HEK293 (cell line): ENCODE measurements around the gene ATF6B.

Experiments
- CTCF ChIA-PET: fragments of 350-600 bp; formaldehyde crosslinking; extraction: SDS; loops from one replicate; lab custom pipeline; 2021; ENCODE audit warnings: antibody characterized with exemption; lab: Yijun Ruan, JAX
- POLR2A ChIA-PET: fragments of 300-600 bp; formaldehyde crosslinking; extraction: SDS; loops from one replicate; lab custom pipeline; 2020; ENCODE audit warnings: antibody characterized with exemption, inconsistent platforms; lab: Yijun Ruan, JAX
- H3K27ac ChIP-seq: fragments of 200-500 bp; sonication (Bioruptor generic); 2 replicates; pipeline ENCODE4 v1.5.1; 2014; ENCODE audit warnings: low read depth, low read length, control low read depth, inconsistent platforms; ENCODE audit errors: extremely low read depth
- H3K36me3 ChIP-seq, 2 experiments: fragments of 200-500 bp in 1 of 2; sonication (Bioruptor generic) in 1 of 2; 1 replicate in 1 of 2; 2 replicates in 1 of 2; pipeline ENCODE4 v1.5.1; 2014 to 2017; ENCODE audit warnings: inconsistent platforms in 2 of 2, low read length in 2 of 2; ENCODE audit not compliant: control insufficient read depth in 2 of 2, insufficient read depth in 1 of 2
- H3K4me1 ChIP-seq: fragments of 200-500 bp; sonication (Bioruptor generic); 2 replicates; pipeline ENCODE4 v1.5.1; 2014; ENCODE audit warnings: mild to moderate bottlenecking, low read length, inconsistent platforms; ENCODE audit not compliant: control insufficient read depth, insufficient read depth
- H3K4me3 ChIP-seq: 2 replicates; pipeline ENCODE4 v1.5.1; 2011; ENCODE audit warnings: low read depth, mild to moderate bottlenecking, control low read depth, low read length, moderate library complexity
- H3K9me3 ChIP-seq: fragments of 200-500 bp; sonication (Bioruptor generic); 2 replicates; pipeline ENCODE4 v1.5.1; 2014; ENCODE audit warnings: low read depth, low read length, inconsistent platforms; ENCODE audit not compliant: control insufficient read depth, insufficient read depth
- SCRT2 ChIP-seq: fragments of 450-650 bp; formaldehyde crosslinking; IDR thresholded peaks from 2 replicates; pipeline ENCODE4 v1.5.1; 2016; ENCODE audit warnings: missing biosample characterization, missing genetic modification characterization
- ZBTB20 ChIP-seq: fragments of 450-650 bp; formaldehyde crosslinking; IDR thresholded peaks from 2 replicates; pipeline ENCODE4 v1.5.1; 2016; ENCODE audit warnings: missing biosample characterization, missing genetic modification characterization
- ZBTB48 ChIP-seq: fragments of 450-650 bp; formaldehyde crosslinking; IDR thresholded peaks from 2 replicates; pipeline ENCODE4 v1.5.1; 2016; ENCODE audit warnings: missing biosample characterization, missing genetic modification characterization
- ZNF341 ChIP-seq: fragments of 450-650 bp; formaldehyde crosslinking; IDR thresholded peaks from 2 replicates; pipeline ENCODE4; 2016; ENCODE audit warnings: low read depth, missing biosample characterization, missing genetic modification characterization
- ZNF518A ChIP-seq: fragments of 450-650 bp; formaldehyde crosslinking; conservative IDR thresholded peaks from 2 replicates; pipeline ENCODE4 v1.5.1; 2016; ENCODE audit warnings: low read depth, missing biosample characterization, missing genetic modification characterization
- ZNF664 ChIP-seq: fragments of 450-650 bp; formaldehyde crosslinking; IDR thresholded peaks from 2 replicates; pipeline ENCODE4 v1.5.1; 2016; ENCODE audit warnings: missing biosample characterization, missing genetic modification characterization
- TF ChIP-seq, protein P1 (sequence below): fragments of 450-650 bp; formaldehyde crosslinking; IDR thresholded peaks from 2 replicates; pipeline ENCODE4 v1.5.1; 2016; ENCODE audit warnings: missing biosample characterization, missing genetic modification characterization
- TF ChIP-seq, protein P2 (sequence below): fragments of 450-650 bp; formaldehyde crosslinking; IDR thresholded peaks from 2 replicates; pipeline ENCODE4 v1.5.1; 2016; ENCODE audit warnings: missing biosample characterization, missing genetic modification characterization

The ATF6B gene

DNA sequence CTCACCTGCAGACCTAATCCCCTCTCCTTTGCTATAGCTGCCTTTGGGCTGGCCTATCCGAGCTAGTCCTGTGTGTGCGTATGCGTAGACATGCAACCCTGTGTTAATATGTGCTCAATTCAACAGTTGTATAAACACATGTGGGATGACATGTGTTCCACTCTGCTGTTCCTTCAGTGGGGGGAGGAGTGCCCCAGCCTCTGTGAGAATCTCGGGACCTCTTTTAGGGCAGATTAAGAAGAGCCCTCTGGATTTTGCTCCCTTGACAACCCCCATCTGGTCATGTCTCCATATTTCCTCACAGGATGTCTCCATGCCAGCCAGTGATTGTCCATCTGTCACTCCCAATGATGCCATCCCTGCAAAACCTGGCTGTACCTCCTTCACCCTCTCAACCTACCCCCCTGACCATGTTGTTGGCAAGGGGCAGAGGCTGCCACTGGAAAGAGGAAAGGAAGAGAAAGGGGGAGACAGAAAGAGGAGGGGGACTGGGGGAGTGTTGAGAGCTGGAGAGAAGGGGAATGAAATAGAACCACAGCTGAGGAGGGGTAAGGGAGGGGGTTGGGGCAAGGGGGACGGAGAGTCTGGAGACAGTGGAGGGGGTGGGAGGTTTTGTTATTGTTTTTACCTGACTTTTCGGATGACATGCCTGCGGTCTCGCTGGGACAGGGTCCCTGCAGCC, 23.3 kb upstream of the ATF6B start:
- peaks cover 5 to 12% of the 10 kb centered on the region in 2 experiments; a peak in 2 of 3 replicates for H3K36me3 ChIP-seq
- POLR2A ChIA-PET = interaction anchor here (2.2 to 3.4 kb wide), 2 partner anchors 22 to 26 kb away, joined by 7 to 38 read pairs; partner anchors contain the start of genes AGPAT1, ATF6B and FKBPL
- peaks cover 9% of the 10 kb centered on the region; the same call in 1 of the 2 replicates for H3K4me1 ChIP-seq
- TF ChIP-seq ZNF518A (tag by site-specific recombination) (no peak), ZNF341 (tag by site-specific recombination) (peak; percentile 78), ZBTB20 (tag by site-specific recombination) (no peak), ZNF664 (tag by site-specific recombination) (peak; percentile 78)
- CTCF ChIA-PET = interaction anchor here (0.7 to 1.7 kb wide), 3 partner anchors 13 to 702 kb away, joined by 3 to 8 read pairs (median 3); partner anchors contain the start of genes EGFL8 and TAP1
- H3K9me3 ChIP-seq = no peaks in the 10 kb centered on the region
- H3K4me3 ChIP-seq = no peak overlapping the region
- H3K27ac ChIP-seq = no peak overlapping the region

- Histone ChIP-seq H3K4me3 (no peak overlapping the region), H3K9me3 (no peaks in the 10 kb centered on the region), H3K27ac (no peak overlapping the region), H3K36me3 (peaks cover 0 to 1% of the 10 kb centered on the region in 2 experiments; a peak in 1 of 3 replicates), H3K4me1 (peaks cover 9% of the 10 kb centered on the region; the same call in 1 of the 2 replicates)
- no peak for TF ChIP-seq ZBTB48 (tag by site-specific recombination)
- TF ChIP-seq, protein P1, sequence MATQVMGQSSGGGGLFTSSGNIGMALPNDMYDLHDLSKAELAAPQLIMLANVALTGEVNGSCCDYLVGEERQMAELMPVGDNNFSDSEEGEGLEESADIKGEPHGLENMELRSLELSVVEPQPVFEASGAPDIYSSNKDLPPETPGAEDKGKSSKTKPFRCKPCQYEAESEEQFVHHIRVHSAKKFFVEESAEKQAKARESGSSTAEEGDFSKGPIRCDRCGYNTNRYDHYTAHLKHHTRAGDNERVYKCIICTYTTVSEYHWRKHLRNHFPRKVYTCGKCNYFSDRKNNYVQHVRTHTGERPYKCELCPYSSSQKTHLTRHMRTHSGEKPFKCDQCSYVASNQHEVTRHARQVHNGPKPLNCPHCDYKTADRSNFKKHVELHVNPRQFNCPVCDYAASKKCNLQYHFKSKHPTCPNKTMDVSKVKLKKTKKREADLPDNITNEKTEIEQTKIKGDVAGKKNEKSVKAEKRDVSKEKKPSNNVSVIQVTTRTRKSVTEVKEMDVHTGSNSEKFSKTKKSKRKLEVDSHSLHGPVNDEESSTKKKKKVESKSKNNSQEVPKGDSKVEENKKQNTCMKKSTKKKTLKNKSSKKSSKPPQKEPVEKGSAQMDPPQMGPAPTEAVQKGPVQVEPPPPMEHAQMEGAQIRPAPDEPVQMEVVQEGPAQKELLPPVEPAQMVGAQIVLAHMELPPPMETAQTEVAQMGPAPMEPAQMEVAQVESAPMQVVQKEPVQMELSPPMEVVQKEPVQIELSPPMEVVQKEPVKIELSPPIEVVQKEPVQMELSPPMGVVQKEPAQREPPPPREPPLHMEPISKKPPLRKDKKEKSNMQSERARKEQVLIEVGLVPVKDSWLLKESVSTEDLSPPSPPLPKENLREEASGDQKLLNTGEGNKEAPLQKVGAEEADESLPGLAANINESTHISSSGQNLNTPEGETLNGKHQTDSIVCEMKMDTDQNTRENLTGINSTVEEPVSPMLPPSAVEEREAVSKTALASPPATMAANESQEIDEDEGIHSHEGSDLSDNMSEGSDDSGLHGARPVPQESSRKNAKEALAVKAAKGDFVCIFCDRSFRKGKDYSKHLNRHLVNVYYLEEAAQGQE (tag by site-specific recombination) = no peak
- CTCF ChIA-PET = no interaction called here
- POLR2A ChIA-PET = interaction anchor here (3.4 kb wide), 1 partner anchor 21 kb away, joined by 38 read pairs; the partner anchor contains the start of genes ATF6B and FKBPL
Observed at GRCh38 chr6:32149932-32150870, 22.2 kb upstream of the ATF6B start.

- no peak overlapping the region for H3K4me3 ChIP-seq
- peak; percentile 45; the same call in 1 of the 2 replicates for TF ChIP-seq SCRT2 (tag by site-specific recombination)
- TF ChIP-seq, protein P2, sequence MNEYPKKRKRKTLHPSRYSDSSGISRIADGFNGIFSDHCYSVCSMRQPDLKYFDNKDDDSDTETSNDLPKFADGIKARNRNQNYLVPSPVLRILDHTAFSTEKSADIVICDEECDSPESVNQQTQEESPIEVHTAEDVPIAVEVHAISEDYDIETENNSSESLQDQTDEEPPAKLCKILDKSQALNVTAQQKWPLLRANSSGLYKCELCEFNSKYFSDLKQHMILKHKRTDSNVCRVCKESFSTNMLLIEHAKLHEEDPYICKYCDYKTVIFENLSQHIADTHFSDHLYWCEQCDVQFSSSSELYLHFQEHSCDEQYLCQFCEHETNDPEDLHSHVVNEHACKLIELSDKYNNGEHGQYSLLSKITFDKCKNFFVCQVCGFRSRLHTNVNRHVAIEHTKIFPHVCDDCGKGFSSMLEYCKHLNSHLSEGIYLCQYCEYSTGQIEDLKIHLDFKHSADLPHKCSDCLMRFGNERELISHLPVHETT (tag by site-specific recombination) = no peak
Observed at GRCh38 chr6:32149092-32149755, 21.2 kb upstream of the ATF6B start.

More at GRCh38 chr6:32149092-32149755, 21.2 kb upstream of the ATF6B start:
- ChIA-PET CTCF (no interaction called here), POLR2A (no interaction called here)
- H3K27ac ChIP-seq = no peak overlapping the region
- no peaks in the 10 kb centered on the region for H3K36me3 ChIP-seq
- peaks cover 9% of the 10 kb centered on the region; the same call in 1 of the 2 replicates for H3K4me1 ChIP-seq
- H3K9me3 ChIP-seq = no peaks in the 10 kb centered on the region
